Measurements from ENCODE around the gene ZNF175.
A peak's percentile ranks its signal among the peaks of the same experiment; 100 is the strongest.

The ZNF175 gene

GRCh38 chr19:51539821-51540366 lies 31.2 kb upstream of the ZNF175 start:
- Histone ChIP-seq H3K4me3 (no peak overlapping the region), H3K4me1 (no peaks in the 10 kb centered on the region), H3K27ac (no peak overlapping the region), H3K4me2 (no peak overlapping the region), H3K36me3 (no peaks in the 10 kb centered on the region), H3K27me3 (no peaks in the 10 kb centered on the region), H3K9me3 (no peaks in the 10 kb centered on the region), H4K20me1 (no peaks in the 10 kb centered on the region), H3K9ac (no peak overlapping the region)
- TF ChIP-seq Cebpa-rat (IDR thresholded peaks at IDR 0.05): no peak

- H4K20me1 ChIP-seq: no peaks in the 10 kb centered on the region
- H3K4me3 ChIP-seq: no peak overlapping the region
- peaks cover 13% of the 10 kb centered on the region for H3K4me1 ChIP-seq
- no peak overlapping the region for H3K9ac ChIP-seq
- H3K36me3 ChIP-seq: no peaks in the 10 kb centered on the region
- no peak for TF ChIP-seq Cebpa-rat (IDR thresholded peaks at IDR 0.05)
- H3K9me3 ChIP-seq: no peaks in the 10 kb centered on the region
- H3K27ac ChIP-seq: no peak overlapping the region
- no peaks in the 10 kb centered on the region for H3K27me3 ChIP-seq
- no peak overlapping the region for H3K4me2 ChIP-seq
These were observed 29.4 kb upstream of the ZNF175 start for GRCh38 chr19:51541458-51542357.

- H3K9ac ChIP-seq: no peak overlapping the region
- peaks cover 23% of the 10 kb centered on the region for H3K4me1 ChIP-seq
- no peaks in the 10 kb centered on the region for H3K9me3 ChIP-seq
- no peaks in the 10 kb centered on the region for H3K36me3 ChIP-seq
- TF ChIP-seq Cebpa-rat (IDR thresholded peaks at IDR 0.05): no peak
- no peaks in the 10 kb centered on the region for H4K20me1 ChIP-seq
- H3K27me3 ChIP-seq: no peaks in the 10 kb centered on the region
- H3K4me2 ChIP-seq: no peak overlapping the region
- no peak overlapping the region for H3K4me3 ChIP-seq
- H3K27ac ChIP-seq: no peak overlapping the region
These were observed 28.4 kb upstream of the ZNF175 start for GRCh38 chr19:51542699-51543098.

GRCh38 chr19:51544038-51544437 lies 27.0 kb upstream of the ZNF175 start:
- H3K9ac ChIP-seq: no peak overlapping the region
- no peak overlapping the region for H3K4me3 ChIP-seq
- H3K9me3 ChIP-seq: no peaks in the 10 kb centered on the region
- no peaks in the 10 kb centered on the region for H4K20me1 ChIP-seq
- no peak overlapping the region for H3K27ac ChIP-seq
- no peak for TF ChIP-seq Cebpa-rat (IDR thresholded peaks at IDR 0.05)
- H3K4me1 ChIP-seq: peaks cover 36% of the 10 kb centered on the region
- no peaks in the 10 kb centered on the region for H3K27me3 ChIP-seq
- no peaks in the 10 kb centered on the region for H3K36me3 ChIP-seq
- no peak overlapping the region for H3K4me2 ChIP-seq

- H4K20me1 ChIP-seq: no peaks in the 10 kb centered on the region
- H3K9ac ChIP-seq: no peak overlapping the region
- peak overlapping the region; percentile 80 for H3K4me2 ChIP-seq
- TF ChIP-seq Cebpa-rat (IDR thresholded peaks at IDR 0.05): no peak
- no peak overlapping the region for H3K27ac ChIP-seq
- no peaks in the 10 kb centered on the region for H3K27me3 ChIP-seq
- no peaks in the 10 kb centered on the region for H3K9me3 ChIP-seq
- no peak overlapping the region for H3K4me3 ChIP-seq
- no peaks in the 10 kb centered on the region for H3K36me3 ChIP-seq
- peaks cover 58% of the 10 kb centered on the region for H3K4me1 ChIP-seq
These were observed 24.9 kb upstream of the ZNF175 start for GRCh38 chr19:51546107-51546649.

GRCh38 chr19:51546650-51547396 lies 24.3 kb upstream of the ZNF175 start:
- Histone ChIP-seq H3K27ac (peak overlapping the region; percentile 24; the same call in 1 of the 2 replicates), H4K20me1 (no peaks in the 10 kb centered on the region), H3K4me2 (peak overlapping the region; percentile 80), H3K9ac (no peak overlapping the region), H3K4me3 (no peak overlapping the region), H3K4me1 (peaks cover 64% of the 10 kb centered on the region), H3K9me3 (no peaks in the 10 kb centered on the region), H3K27me3 (no peaks in the 10 kb centered on the region), H3K36me3 (no peaks in the 10 kb centered on the region)
- no peak for TF ChIP-seq Cebpa-rat (IDR thresholded peaks at IDR 0.05)

GRCh38 chr19:51547397-51548212 lies 23.5 kb upstream of the ZNF175 start:
- peaks cover 69% of the 10 kb centered on the region for H3K4me1 ChIP-seq
- no peak for TF ChIP-seq Cebpa-rat (IDR thresholded peaks at IDR 0.05)
- no peak overlapping the region for H3K9ac ChIP-seq
- no peaks in the 10 kb centered on the region for H3K27me3 ChIP-seq
- peak overlapping the region; percentile 80 for H3K4me2 ChIP-seq
- H3K9me3 ChIP-seq: no peaks in the 10 kb centered on the region
- H3K4me3 ChIP-seq: no peak overlapping the region
- H3K27ac ChIP-seq: peak overlapping the region; percentile 24; the same call in 1 of the 2 replicates
- H3K36me3 ChIP-seq: no peaks in the 10 kb centered on the region
- no peaks in the 10 kb centered on the region for H4K20me1 ChIP-seq

GRCh38 chr19:51548213-51548651 lies 22.9 kb upstream of the ZNF175 start:
- TF ChIP-seq Cebpa-rat (IDR thresholded peaks at IDR 0.05): no peak
- H3K9me3 ChIP-seq: no peaks in the 10 kb centered on the region
- H3K9ac ChIP-seq: no peak overlapping the region
- no peak overlapping the region for H3K4me3 ChIP-seq
- no peaks in the 10 kb centered on the region for H3K36me3 ChIP-seq
- H4K20me1 ChIP-seq: no peaks in the 10 kb centered on the region
- H3K4me2 ChIP-seq: peak overlapping the region; percentile 80
- peaks cover 69% of the 10 kb centered on the region for H3K4me1 ChIP-seq
- H3K27ac ChIP-seq: no peak overlapping the region
- no peaks in the 10 kb centered on the region for H3K27me3 ChIP-seq

- H3K27ac ChIP-seq: no peak overlapping the region
- no peaks in the 10 kb centered on the region for H3K36me3 ChIP-seq
- TF ChIP-seq Cebpa-rat (IDR thresholded peaks at IDR 0.05): no peak
- peak overlapping the region; percentile 80 for H3K4me2 ChIP-seq
- H4K20me1 ChIP-seq: no peaks in the 10 kb centered on the region
- H3K4me3 ChIP-seq: no peak overlapping the region
- no peaks in the 10 kb centered on the region for H3K27me3 ChIP-seq
- H3K9ac ChIP-seq: no peak overlapping the region
- no peaks in the 10 kb centered on the region for H3K9me3 ChIP-seq
- peaks cover 69% of the 10 kb centered on the region for H3K4me1 ChIP-seq
These were observed 22.2 kb upstream of the ZNF175 start for GRCh38 chr19:51548891-51549305.
